GM23338 (cell line): ENCODE results near the gene OXNAD1. TPM values are rescaled to one million over a fixed set of nuclear protein-coding genes. Genes with fewer than 3 reads are reported as not detected.

ENCODE experiments used
- ATAC-seq: fragments of 200-7000 bp; cut with Tn5 transposase; 3 replicates; pipeline ENCODE4 v1.9.1; 2020
- DNase-seq: peaks from one replicate; pipeline ENCODE4 v3.0.0-alpha.2; 2015; ENCODE audit warnings: low spot score
- H2AFZ ChIP-seq: fragments of 200-600 bp; sonication (generic); 2 replicates; pipeline ENCODE4 v1.8.0; 2016; ENCODE audit warnings: antibody characterized with exemption, mild to moderate bottlenecking, moderate library complexity
- H3F3A ChIP-seq: fragments of 200-600 bp; sonication (generic); replicated peaks from 2 replicates; pipeline ENCODE4 v1.8.0; 2017; ENCODE audit warnings: antibody characterized with exemption, mixed run types, low read depth
- H3K27ac ChIP-seq: fragments of 200-600 bp; sonication (generic); 2 replicates; pipeline ENCODE4 v1.6.1; 2016; ENCODE audit warnings: low read depth
- H3K27me3 ChIP-seq: fragments of 200-600 bp; sonication (generic); 2 replicates; pipeline ENCODE4 v1.8.0; 2016; ENCODE audit warnings: mild to moderate bottlenecking, mixed run types, moderate library complexity; ENCODE audit not compliant: insufficient read depth
- H3K36me3 ChIP-seq: fragments of 200-600 bp; sonication (generic); 2 replicates; pipeline ENCODE4 v1.8.0; 2016; ENCODE audit warnings: mild to moderate bottlenecking; ENCODE audit not compliant: insufficient read depth
- H3K4me1 ChIP-seq: fragments of 200-600 bp; sonication (generic); 2 replicates; pipeline ENCODE4 v1.8.0; 2016; ENCODE audit warnings: mild to moderate bottlenecking, moderate library complexity; ENCODE audit not compliant: insufficient read depth
- H3K4me2 ChIP-seq: fragments of 200-600 bp; sonication (generic); 2 replicates; pipeline ENCODE4 v1.7.1; 2017; ENCODE audit warnings: mixed run types
- H3K4me3 ChIP-seq: fragments of 200-600 bp; sonication (generic); 2 replicates; pipeline ENCODE4 v1.6.1; 2016; ENCODE audit warnings: mixed run types
- H3K79me2 ChIP-seq: fragments of 200-600 bp; sonication (generic); replicated peaks from 2 replicates; pipeline ENCODE4 v1.8.0; 2017; ENCODE audit warnings: mild to moderate bottlenecking; ENCODE audit not compliant: insufficient read depth
- H3K9me2 ChIP-seq: fragments of 200-600 bp; sonication (generic); 2 replicates; pipeline ENCODE4 v1.8.0; 2017; ENCODE audit not compliant: insufficient read depth
- H4K20me1 ChIP-seq: fragments of 200-600 bp; sonication (generic); replicated peaks from 2 replicates; pipeline ENCODE4 v1.8.0; 2017; ENCODE audit warnings: mild to moderate bottlenecking; ENCODE audit not compliant: insufficient read depth
- H3K27ac Mint-ChIP-seq: 2 replicates; pipeline ENCODE4 v1.8.0; 2020; ENCODE audit warnings: inconsistent platforms, mild to moderate bottlenecking, moderate library complexity, mixed read lengths
- H3K27me3 Mint-ChIP-seq: 3 replicates; pipeline ENCODE4 v1.8.0; 2022; ENCODE audit warnings: low read depth, mild to moderate bottlenecking, moderate library complexity, mixed read lengths, inconsistent platforms; ENCODE audit not compliant: insufficient read depth, poor library complexity
- H3K36me3 Mint-ChIP-seq: 3 replicates; pipeline ENCODE4 v1.8.0; 2021; ENCODE audit warnings: low read depth, mild to moderate bottlenecking, inconsistent platforms, moderate library complexity, mixed read lengths
- H3K4me1 Mint-ChIP-seq: 3 replicates; pipeline ENCODE4 v1.8.0; 2020; ENCODE audit warnings: mild to moderate bottlenecking, inconsistent platforms, mixed read lengths
- H3K4me3 Mint-ChIP-seq: 3 replicates; pipeline ENCODE4 v1.8.0; 2021; ENCODE audit warnings: moderate library complexity, mild to moderate bottlenecking, inconsistent platforms, mixed read lengths
- H3K9me3 Mint-ChIP-seq: 3 replicates; pipeline ENCODE4 v1.8.0; 2020; ENCODE audit warnings: moderate library complexity, mild to moderate bottlenecking, inconsistent platforms, mixed read lengths
- CREB1 ChIP-seq: fragments of 250-450 bp; sonication (Bioruptor Pico); IDR thresholded peaks from 2 replicates; pipeline ENCODE4 v1.5.0; 2020; ENCODE audit warnings: low read depth, mild to moderate bottlenecking, moderate library complexity
- CTCF ChIP-seq, 2 experiments: fragments of 200-600 bp in 1 of 2; sonication (generic) in 1 of 2; conservative IDR thresholded peaks; 2 replicates each; pipeline versions ENCODE4 v1.5.1 to v1.6.1; 2016 to 2017; ENCODE audit warnings: antibody characterized with exemption in 2 of 2, low read depth in 2 of 2, mild to moderate bottlenecking in 2 of 2, moderate library complexity in 1 of 2
- ETS1 ChIP-seq: IDR thresholded peaks from 2 replicates; pipeline ENCODE4 v1.6.1; 2016; ENCODE audit warnings: antibody characterized with exemption
- EZH2 ChIP-seq: fragments of 200-600 bp; sonication (generic); IDR thresholded peaks from one replicate; pipeline ENCODE4 v1.8.0; 2017; ENCODE audit warnings: antibody characterized with exemption, mild to moderate bottlenecking, low read depth; ENCODE audit not compliant: unreplicated experiment
- EZH2phosphoT487 ChIP-seq: fragments of 200-600 bp; sonication (generic); IDR thresholded peaks from one replicate; pipeline ENCODE4 v1.8.1; 2018; ENCODE audit warnings: antibody characterized with exemption; ENCODE audit not compliant: unreplicated experiment
- JUNB ChIP-seq: IDR thresholded peaks from one replicate; pipeline ENCODE4 v1.6.1; 2016; ENCODE audit warnings: antibody characterized with exemption; ENCODE audit not compliant: unreplicated experiment
- NANOG ChIP-seq: IDR thresholded peaks from 2 replicates; pipeline ENCODE4 v1.6.1; 2016; ENCODE audit warnings: antibody characterized with exemption, borderline replicate concordance
- POLR2AphosphoS5 ChIP-seq: IDR thresholded peaks from 2 replicates; pipeline ENCODE4 v1.6.1; 2016; ENCODE audit warnings: antibody characterized with exemption, low read depth
- REST ChIP-seq: IDR thresholded peaks from one replicate; pipeline ENCODE4 v1.6.1; 2018; ENCODE audit warnings: antibody characterized with exemption; ENCODE audit not compliant: unreplicated experiment
- STAT1 ChIP-seq: IDR thresholded peaks from one replicate; pipeline ENCODE4 v1.6.1; 2016; ENCODE audit warnings: antibody characterized with exemption; ENCODE audit not compliant: unreplicated experiment
- ZNF114 ChIP-seq: fragments of 250-450 bp; sonication (Bioruptor Pico); IDR thresholded peaks from 2 replicates; pipeline ENCODE4 v1.5.0; 2020; ENCODE audit warnings: mild to moderate bottlenecking, moderate library complexity
- ZNF331 ChIP-seq: fragments of 250-450 bp; sonication (Bioruptor Pico); IDR thresholded peaks from 2 replicates; pipeline ENCODE4 v1.5.0; 2020; ENCODE audit warnings: low read depth, mild to moderate bottlenecking, moderate library complexity
- ZNF462 ChIP-seq: fragments of 250-450 bp; sonication (Bioruptor Pico); IDR thresholded peaks from 2 replicates; pipeline ENCODE4 v1.5.0; 2020; ENCODE audit warnings: mild to moderate bottlenecking, moderate library complexity
- polyA plus RNA-seq: library from polyadenylated mRNA; unstranded; fragments of >200 nt; fragmentation: Nextera tagmentation; extraction: Ambion mirVana; gene quantifications from 2 replicates; pipeline ENCODE4 v1.2.1, GENCODE V29; 2016
- total RNA-seq: library from RNA; depleted of rRNA; stranded (reverse); fragments of >200 nt; shearing (Covaris generic); gene quantifications from 2 replicates; pipeline ENCODE4 v1.2.3, GENCODE V29; 2014

OXNAD1 gene
- total and polyA plus RNA-seq, 2 experiments from 2014 or later: 22.9 to 34.2 TPM

GRCh38 chr3:16305111-16305541 lies 40.1 kb downstream of the OXNAD1 start:
- no peaks in the 10 kb centered on the region for H3K9me3 Mint-ChIP-seq
- peaks cover 37% of the 10 kb centered on the region for H3K36me3 Mint-ChIP-seq
- H3K4me1 Mint-ChIP-seq: peaks cover 49% of the 10 kb centered on the region
- Histone ChIP-seq H3K4me2 (no peak overlapping the region), H3K4me3 (no peak overlapping the region), H3K27ac (no peak overlapping the region), H4K20me1 (no peaks in the 10 kb centered on the region), H3K36me3 (peaks cover 6% of the 10 kb centered on the region; the same call in 1 of the 2 replicates), H3F3A (0 out of 2 replicates have a peak, but pooled peaks cover 2% of the 10 kb centered on the region), H3K27me3 (no peaks in the 10 kb centered on the region), H2AFZ (no peak overlapping the region), H3K79me2 (no peaks in the 10 kb centered on the region; the same call in 1 of the 2 replicates), H3K9me2 (no peaks in the 10 kb centered on the region), H3K4me1 (peaks cover 34% of the 10 kb centered on the region)
- no peak overlapping the region for H3K27ac Mint-ChIP-seq
- DNase-seq (no peak), ATAC-seq (no peak)
- peaks cover 1% of the 10 kb centered on the region for H3K27me3 Mint-ChIP-seq
- TF ChIP-seq EZH2: no peak
- no peak for TF ChIP-seq REST
- TF ChIP-seq CTCF (conservative IDR thresholded peaks at IDR 0.05; ENCODE audit: low read depth in 2 of 2): no peak
- TF ChIP-seq ZNF462: no peak
- TF ChIP-seq ETS1: no peak
- no peak for TF ChIP-seq POLR2AphosphoS5
- TF ChIP-seq STAT1: no peak
- no peak for TF ChIP-seq NANOG
- TF ChIP-seq EZH2phosphoT487: no peak
- TF ChIP-seq ZNF331: no peak
- TF ChIP-seq ZNF114 (CRISPR knock-in tag): no peak
- TF ChIP-seq JUNB: no peak
- TF ChIP-seq CREB1 (CRISPR knock-in tag): no peak
- H3K4me3 Mint-ChIP-seq: no peak overlapping the region
